Left kidney (tissue), 2 donors: Measurements from ENCODE around the gene NDUFA12. TPM values are rescaled to one million over a fixed set of nuclear protein-coding genes. Genes with fewer than 3 reads are reported as not detected.
"Not testable (repeated sequence)": the region's sequence is repeated elsewhere in the genome, so short reads cannot be mapped to it uniquely, and the experiment has no call there.

Experiments used
- DNase-seq: peaks from one replicate; pipeline ENCODE4 v3.0.0-alpha.2; 2013
- polyA plus RNA-seq: library from polyadenylated mRNA; unstranded; fragments of 120-200 nt; gene quantifications from one replicate; pipeline ENCODE4 v1.2.1, GENCODE V29; 2013; ENCODE audit not compliant: insufficient read length

The NDUFA12 gene
- polyA plus RNA-seq, 1 donor = 107 TPM

GRCh38 chr12:94985099-94985498 lies 18.4 kb downstream of the NDUFA12 start:
- DNase-seq = not testable (repeated sequence)

- DNase-seq = no peak
These were observed 20.2 kb downstream of the NDUFA12 start for GRCh38 chr12:94983321-94983720.

DNA sequence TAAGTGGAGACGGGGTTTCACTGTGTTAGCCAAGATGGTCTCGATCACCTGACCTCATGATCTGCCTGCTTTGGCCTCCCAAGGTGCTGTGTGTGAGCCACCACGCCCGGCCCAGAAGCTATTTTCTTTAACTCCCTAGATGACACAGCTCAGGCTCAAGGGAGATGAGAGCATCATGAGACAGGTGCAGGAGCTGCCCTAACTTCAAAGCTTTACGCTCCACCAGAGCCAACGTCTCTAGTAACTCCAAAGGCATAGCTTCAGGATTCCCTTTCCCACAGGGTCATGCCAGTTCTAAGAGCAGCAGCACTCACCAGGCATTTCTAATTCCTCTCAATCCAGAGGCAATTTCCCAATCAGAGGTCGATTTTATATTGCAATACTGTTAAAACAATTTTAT lies 21.0 kb downstream of the NDUFA12 start:
- no peak for DNase-seq

DNA sequence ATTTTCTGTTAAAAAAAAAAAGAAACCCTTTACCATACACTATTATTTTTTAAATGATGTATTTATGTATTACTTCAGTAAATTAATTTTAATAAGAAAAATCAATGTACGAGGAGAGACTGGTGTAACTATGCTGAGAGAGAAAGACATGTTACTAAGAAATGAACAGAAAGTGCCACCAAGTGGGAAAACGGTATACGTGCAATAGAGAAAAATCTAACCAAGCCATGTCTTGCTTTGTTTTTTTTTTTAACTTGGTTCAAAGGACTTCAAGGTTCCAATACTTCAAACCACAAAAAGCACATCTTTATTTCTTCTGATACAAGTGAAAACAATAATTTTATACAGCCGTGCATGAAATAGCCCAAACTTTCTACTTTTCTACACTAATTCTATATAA lies 22.9 kb downstream of the NDUFA12 start:
- no peak for DNase-seq

GRCh38 chr12:94979941-94980340 lies 23.6 kb downstream of the NDUFA12 start:
- no peak for DNase-seq

DNA sequence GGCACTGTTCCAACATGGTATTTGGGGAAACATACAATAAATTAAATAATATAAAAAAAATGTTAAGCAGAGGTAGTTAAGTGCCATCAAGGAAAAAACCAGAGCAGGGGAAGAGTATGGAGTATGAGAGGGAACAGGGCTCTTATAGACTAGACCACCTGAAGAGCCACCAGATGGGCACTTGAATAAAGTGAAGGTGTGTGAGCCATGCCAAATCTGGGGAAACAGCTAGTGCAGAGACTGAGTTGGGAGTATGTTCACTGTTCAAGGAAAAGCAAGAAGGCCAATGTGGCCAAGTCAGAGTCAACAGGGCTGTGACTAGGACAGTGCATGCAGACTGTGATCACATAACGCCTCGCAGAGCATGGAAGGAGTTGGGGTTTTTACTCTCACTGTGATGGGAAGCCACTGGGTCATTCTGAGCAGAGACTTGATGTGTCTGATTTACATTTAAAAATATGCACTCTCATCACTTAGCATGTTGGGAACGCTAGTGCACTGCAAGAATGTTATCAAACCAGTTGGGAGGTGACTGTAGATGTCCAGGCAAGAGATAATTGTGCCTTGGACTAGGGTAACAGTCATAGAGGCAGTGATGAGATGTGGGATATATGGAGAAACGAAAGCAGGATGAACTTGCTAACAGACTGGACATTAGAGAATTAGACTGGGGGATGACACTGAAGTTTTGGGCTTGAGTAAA lies 25.6 kb downstream of the NDUFA12 start:
- DNase-seq = no peak

DNA sequence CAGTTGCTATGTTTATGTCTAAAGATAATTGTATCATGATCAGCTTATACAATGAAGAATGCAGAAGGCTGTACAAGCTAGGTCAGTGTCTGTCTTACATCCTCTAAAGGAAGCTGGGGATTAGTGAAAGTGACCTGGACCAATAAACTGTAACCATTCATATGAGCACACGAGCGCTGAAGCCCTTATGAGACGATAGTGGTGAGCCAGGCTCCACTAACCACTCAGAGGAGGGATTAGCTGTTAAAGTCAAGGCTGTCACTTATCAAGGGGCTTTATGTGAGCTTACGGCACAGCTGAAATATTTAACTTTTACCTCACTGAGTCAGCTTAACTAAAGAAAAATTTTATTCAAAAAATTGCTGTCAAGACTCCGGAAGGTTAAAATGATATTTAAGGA lies 30.3 kb downstream of the NDUFA12 start:
- DNase-seq = no peak

- no peak for DNase-seq
These were observed 30.7 kb downstream of the NDUFA12 start for GRCh38 chr12:94972795-94973194.

- no peak for DNase-seq
These were observed 31.6 kb downstream of the NDUFA12 start for GRCh38 chr12:94971923-94972322.

DNA sequence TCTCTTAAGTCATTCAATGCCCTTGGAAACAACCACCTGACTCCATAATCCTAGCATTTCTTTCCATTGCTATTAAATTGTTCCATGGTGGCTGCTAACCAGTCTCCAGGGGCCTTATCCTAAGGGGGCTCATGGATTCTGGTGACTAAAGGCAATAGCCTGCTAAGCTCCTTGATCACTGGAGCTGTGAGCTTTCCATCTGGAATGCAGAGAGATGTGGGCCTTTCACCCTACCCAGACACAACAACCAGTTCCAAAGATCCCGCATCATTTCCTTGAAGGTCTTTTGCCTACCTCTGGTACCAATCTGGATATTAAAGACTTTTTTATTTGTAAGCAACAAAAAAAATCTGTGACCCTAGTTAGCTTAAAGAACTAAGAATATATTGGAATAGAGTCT lies 32.9 kb downstream of the NDUFA12 start:
- no peak for DNase-seq

GRCh38 chr12:94969424-94969823 lies 34.1 kb downstream of the NDUFA12 start:
- DNase-seq = no peak

DNA sequence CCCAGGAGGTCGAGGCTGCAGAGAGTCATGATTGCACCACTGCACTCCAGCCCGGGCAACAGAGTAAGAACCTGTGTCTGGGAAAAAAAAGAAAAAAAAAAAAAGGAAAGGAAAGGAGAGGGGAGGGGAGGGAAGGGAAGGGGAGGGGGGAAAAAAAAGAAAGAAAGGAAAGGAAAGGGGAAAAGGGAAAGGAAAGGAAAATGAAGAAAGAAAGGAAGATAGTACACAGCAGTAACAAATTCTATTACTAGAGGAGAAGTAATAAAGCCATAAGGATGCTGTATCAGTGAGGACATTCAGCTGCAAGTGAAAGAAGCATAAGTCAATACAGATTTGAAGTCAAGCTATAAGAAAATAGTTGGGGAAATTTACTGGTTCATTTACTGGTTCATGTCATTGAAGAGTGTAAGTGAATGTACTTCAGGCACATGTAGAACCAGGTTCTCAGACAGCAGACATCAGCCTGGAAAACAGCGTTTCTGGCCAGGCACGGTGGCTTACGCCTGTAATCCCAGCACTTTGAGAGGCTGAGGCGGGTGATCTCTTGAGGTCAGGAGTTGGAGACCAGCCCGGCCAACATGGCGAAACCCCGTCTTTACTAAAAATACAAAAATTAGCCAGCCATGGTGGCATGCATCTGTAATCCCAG lies 37.4 kb downstream of the NDUFA12 start:
- DNase-seq = no peak

DNA sequence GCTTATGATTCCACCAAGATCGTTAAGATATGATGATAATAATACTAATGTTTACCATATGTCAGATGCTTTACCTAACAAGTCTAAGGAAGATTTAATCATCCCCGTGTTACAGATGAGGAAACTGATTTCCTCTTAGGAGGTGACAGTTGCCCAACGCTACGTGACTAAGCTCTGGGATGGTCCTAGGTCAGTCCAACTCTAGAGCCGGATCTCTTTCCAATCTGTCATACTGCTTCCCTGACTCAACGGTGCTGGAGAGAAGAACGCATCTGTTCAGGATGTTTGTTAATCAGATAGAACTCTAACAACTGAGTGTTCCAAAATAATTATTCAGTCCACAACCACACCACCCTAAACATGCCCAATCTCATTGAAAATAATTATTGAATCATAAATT lies 39.8 kb downstream of the NDUFA12 start:
- DNase-seq = no peak

- no peak for DNase-seq
These were observed 40.8 kb downstream of the NDUFA12 start for GRCh38 chr12:94962670-94963069.

DNA sequence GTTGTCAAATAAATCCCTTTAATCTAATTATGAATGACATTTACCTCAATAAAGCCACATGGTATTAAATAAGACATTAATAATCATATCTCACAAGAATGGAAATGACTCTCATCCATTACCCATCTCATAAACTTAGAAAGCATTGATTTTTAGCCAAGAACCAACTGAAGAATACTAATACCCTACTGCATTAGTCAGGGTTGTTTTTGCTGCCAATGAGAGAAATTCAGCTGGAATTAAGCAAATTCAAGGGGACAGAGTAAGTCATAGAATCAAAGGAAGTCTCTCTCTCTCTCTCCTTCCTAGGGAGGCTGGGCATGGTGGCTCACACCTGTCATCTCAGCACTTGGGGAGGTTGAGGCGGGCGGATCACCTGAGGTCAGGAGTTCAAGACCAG lies 41.6 kb downstream of the NDUFA12 start:
- no peak for DNase-seq

- DNase-seq = no peak
These were observed 42.2 kb downstream of the NDUFA12 start for GRCh38 chr12:94961256-94961824.

DNA sequence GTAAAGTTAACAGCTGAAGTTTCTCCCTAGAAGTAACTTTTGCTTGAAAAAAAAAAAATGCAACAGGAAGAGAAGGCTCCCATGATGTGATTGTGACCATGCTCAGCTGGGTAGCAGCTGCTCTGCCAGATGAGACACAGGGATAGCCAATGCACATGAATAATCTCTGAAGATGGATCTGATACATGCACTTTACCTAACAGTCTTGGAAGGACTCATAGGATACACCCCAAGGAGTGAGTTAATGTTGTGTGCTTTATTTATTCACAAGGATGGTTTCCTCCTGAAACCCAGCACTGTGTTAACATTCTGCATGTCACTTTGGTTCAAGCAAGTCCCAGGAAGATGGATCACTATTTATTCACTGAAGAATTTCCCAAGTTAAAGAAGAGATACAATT lies 46.5 kb downstream of the NDUFA12 start:
- peak; percentile 18 for DNase-seq

DNA sequence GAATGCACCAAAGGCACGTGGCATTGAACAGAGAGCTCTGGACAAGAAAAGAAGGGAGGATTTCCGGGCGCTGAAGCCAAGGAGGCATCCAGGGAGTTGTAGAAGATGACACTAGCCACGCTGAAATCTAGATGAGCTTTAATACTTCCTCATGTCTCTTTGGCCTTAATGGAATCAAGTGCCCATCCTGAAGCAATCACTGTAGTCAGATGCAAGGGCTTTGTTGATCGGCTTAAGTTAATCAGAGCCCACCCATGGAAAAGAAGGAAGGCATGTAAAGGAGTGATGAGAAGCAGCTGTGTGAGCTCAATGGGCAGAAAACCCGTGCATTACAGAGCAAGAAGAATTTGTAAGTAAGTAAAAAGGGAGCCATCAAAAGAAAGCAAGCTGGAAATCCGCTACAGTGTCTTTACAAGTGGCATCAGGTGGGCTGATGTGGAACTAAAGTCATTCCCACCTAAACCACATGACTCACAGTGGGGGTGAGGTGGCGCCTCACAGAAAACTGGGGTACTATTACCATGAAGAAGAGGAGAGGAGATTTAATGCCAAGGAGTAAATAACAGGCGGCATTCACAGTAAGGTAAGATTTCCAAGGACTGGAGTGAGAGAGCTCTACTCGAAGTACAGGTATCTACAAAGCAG lies 48.4 kb downstream of the NDUFA12 start:
- DNase-seq = no peak

GRCh38 chr12:94954029-94954685 lies 49.3 kb downstream of the NDUFA12 start:
- no peak for DNase-seq

- no peak for DNase-seq
These were observed 51.2 kb downstream of the NDUFA12 start for GRCh38 chr12:94952325-94952724.

GRCh38 chr12:94951071-94951934 lies 52.2 kb downstream of the NDUFA12 start:
- no peak for DNase-seq
